HepG2 (cell line): ENCODE results near the gene BTBD6. TPM values are rescaled to one million over a fixed set of nuclear protein-coding genes. Genes with fewer than 3 reads are reported as not detected.

Experiments
- ATAC-seq: fragments of 200-7000 bp; cut with Tn5 transposase; 3 replicates; pipeline ENCODE4 v1.9.1; 2020; ENCODE audit warnings: mild to moderate bottlenecking, moderate library complexity
- BruUV-seq: library from RNA; stranded (reverse); fragments of 400-500 nt; replicated peaks from 2 replicates; lab custom pipeline; 2021; lab: Mats Ljungman, UMichigan
- CTCF ChIA-PET: fragments of 300-600 bp; formaldehyde crosslinking; extraction: SDS; loops from one replicate; lab custom pipeline; 2021; ENCODE audit warnings: low total read pairs, inconsistent platforms, low intra/inter-chr PET ratio; lab: Yijun Ruan, JAX
- POLR2A ChIA-PET: fragments of 350-600 bp; sonication (Branson Sonifier 250); formaldehyde crosslinking; loops from one replicate; lab custom pipeline; 2020; ENCODE audit warnings: antibody characterized with exemption, inconsistent platforms; lab: Yijun Ruan, JAX
- DNase-seq: peaks from one replicate; pipeline ENCODE4 v3.0.0-alpha.2; 2015; ENCODE audit warnings: low spot score
- FAIRE-seq: peaks from 3 replicates; lab custom pipeline; 2011; peaks lifted over from hg19 to GRCh38; lab: Jason Lieb, UNC
- H2AFZ ChIP-seq: one replicate; pipeline ENCODE4 v1.6.1; 2011; ENCODE audit warnings: low read length, inconsistent platforms
- H3K27ac ChIP-seq: fragments of 300-600 bp; 3 replicates; pipeline ENCODE4 v1.8.0; 2011; ENCODE audit warnings: mixed run types, mild to moderate bottlenecking, mixed read lengths, low read length, inconsistent platforms; ENCODE audit not compliant: insufficient read depth; ENCODE audit errors: extremely low read length
- H3K27me3 ChIP-seq, 2 experiments: fragments of 200-600 bp in 1 of 2; 2 replicates in 1 of 2; 3 replicates in 1 of 2; pipeline versions ENCODE4 v1.6.0 to v1.8.0; 2011; ENCODE audit warnings: low read length in 2 of 2, mild to moderate bottlenecking in 2 of 2, moderate library complexity in 2 of 2, inconsistent platforms in 1 of 2; ENCODE audit not compliant: insufficient read depth in 2 of 2, control insufficient read depth in 1 of 2
- H3K36me3 ChIP-seq, 2 experiments: fragments of 200-600 bp in 1 of 2; replicated peaks in 1 of 2; 2 replicates in 1 of 2; 3 replicates in 1 of 2; pipeline versions ENCODE4 v1.5.1 to v1.8.0; 2011; ENCODE audit warnings: low read length in 2 of 2, inconsistent platforms in 1 of 2; ENCODE audit not compliant: insufficient read depth in 2 of 2, control insufficient read depth in 1 of 2
- H3K4me1 ChIP-seq: 2 replicates; pipeline ENCODE4 v1.5.1; 2012; ENCODE audit warnings: low read length, inconsistent platforms; ENCODE audit not compliant: insufficient read depth
- H3K4me2 ChIP-seq: 2 replicates; pipeline ENCODE4 v1.6.0; 2011; ENCODE audit warnings: low read depth, low read length, inconsistent platforms
- H3K4me3 ChIP-seq, 3 experiments: fragments of 200-600 bp in 1 of 3; sonication (generic), shearing (Covaris generic) in 1 of 3; replicated peaks in 1 of 3; 2 replicates each; pipeline ENCODE4 v1.5.1; 2011 to 2016; ENCODE audit warnings: low read length in 3 of 3, inconsistent platforms in 2 of 3, low read depth in 2 of 3, mild to moderate bottlenecking in 2 of 3, control low read depth in 1 of 3, mixed read lengths in 1 of 3; ENCODE audit not compliant: insufficient read depth in 1 of 3
- H3K79me2 ChIP-seq: one replicate; pipeline ENCODE4 v1.6.1; 2011; ENCODE audit warnings: low read length, inconsistent platforms; ENCODE audit not compliant: insufficient read depth
- H3K9ac ChIP-seq: 2 replicates; pipeline ENCODE4 v1.6.0; 2011; ENCODE audit warnings: mild to moderate bottlenecking, low read depth, low read length, inconsistent platforms; ENCODE audit not compliant: insufficient read depth
- H3K9me3 ChIP-seq: 2 replicates; pipeline ENCODE4 v1.5.1; 2012; ENCODE audit warnings: mild to moderate bottlenecking, low read length
- H4K20me1 ChIP-seq: 2 replicates; pipeline ENCODE4 v1.6.0; 2011; ENCODE audit warnings: inconsistent platforms, mild to moderate bottlenecking, low read length, moderate library complexity; ENCODE audit not compliant: insufficient read depth
- FOXA1 ChIP-seq, 2 experiments: fragments of 450-650 bp in 1 of 2; sonication (generic) in 1 of 2; formaldehyde crosslinking in 1 of 2; IDR thresholded peaks; 2 replicates each; pipeline versions ENCODE4 v1.4.0 to v1.6.1; 2016 to 2020; ENCODE audit warnings: missing genetic modification reagents in 1 of 2
- HMGXB4 ChIP-seq, 2 experiments: sonication (generic) in 1 of 2; formaldehyde crosslinking in 1 of 2; IDR thresholded peaks; 2 replicates each; pipeline versions ENCODE4 v1.4.0 to v1.6.1; 2018 to 2020; ENCODE audit warnings: missing genetic modification reagents in 2 of 2, borderline replicate concordance in 1 of 2, low read depth in 1 of 2, mild to moderate bottlenecking in 1 of 2, missing biosample characterization in 1 of 2
- MEIS2 ChIP-seq: sonication (generic); formaldehyde crosslinking; IDR thresholded peaks from 2 replicates; pipeline ENCODE4 v1.9.0; 2021; ENCODE audit warnings: mild to moderate bottlenecking, missing genetic modification reagents
- PREB ChIP-seq: sonication (generic); formaldehyde crosslinking; IDR thresholded peaks from 2 replicates; pipeline ENCODE4 v1.4.0; 2020; ENCODE audit warnings: missing genetic modification reagents
- SRSF1 ChIP-seq: fragments of 200-400 bp; formaldehyde crosslinking; optimal IDR thresholded peaks from 2 replicates; pipeline ENCODE3; 2017; ENCODE audit warnings: mild to moderate bottlenecking, low read depth, low read length, moderate library complexity
- THAP7 ChIP-seq: sonication (generic); formaldehyde crosslinking; IDR thresholded peaks from 2 replicates; pipeline ENCODE4 v1.8.1; 2023; ENCODE audit warnings: mild to moderate bottlenecking, missing genetic modification reagents
- ZNF331 ChIP-seq: sonication (generic); formaldehyde crosslinking; IDR thresholded peaks from 2 replicates; pipeline ENCODE4 v1.4.0; 2020; ENCODE audit warnings: missing genetic modification reagents
- ZNF652 ChIP-seq: IDR thresholded peaks from 2 replicates; pipeline ENCODE4 v1.6.1; 2016; ENCODE audit warnings: low read depth, borderline replicate concordance
- ZNF724P ChIP-seq: sonication (generic); formaldehyde crosslinking; IDR thresholded peaks from 2 replicates; pipeline ENCODE4 v1.8.0; 2022; ENCODE audit warnings: missing genetic modification reagents, borderline replicate concordance
- WGBS: methylation state at CpG from one replicate; pipeline ENCODE4 v1.1.6; 2017; ENCODE audit warnings: low lambda C conversion rate; 5-methylcytosine and 5-hydroxymethylcytosine counted together
- in situ Hi-C: cut with HindIII; loops from 2 replicates; pipeline ENCODE4 v1.10.0; 2017; ENCODE audit warnings: low pct_unique_long_range_greater_than_20kb; ENCODE audit not compliant: extremely low pct_ligation_motif_present
- intact Hi-C: fragments of 100-400 bp; cut with micrococcal nuclease; formaldehyde crosslinking; loops from one replicate; pipeline ENCODE4 v1.10.0; 2022; ENCODE audit not compliant: unreplicated experiment
- polyA plus RNA-seq, 8 experiments: library from polyadenylated mRNA; depleted of rRNA in 3 of 8; stranded (reverse) in 7 of 8; unstranded in 1 of 8; fragments of >200 nt; fragmentation: Illumina TruSeq in 4 of 8; extraction: Trizol in 4 of 8; gene quantifications; 2 replicates each; pipeline versions ENCODE4 v1.2.1 to v1.2.3, GENCODE V29; 2011 to 2016; ENCODE audit warnings: low read depth in 4 of 8, missing spikeins in 1 of 8, mixed read lengths in 1 of 8; ENCODE audit not compliant: insufficient read depth in 1 of 8
- total RNA-seq, 5 experiments: library from RNA; depleted of rRNA; stranded (reverse); fragments of >200 nt; fragmentation: Illumina TruSeq; extraction: Trizol; gene quantifications; 2 replicates each; pipeline ENCODE4 v1.2.3, GENCODE V29; 2016; ENCODE audit warnings: low read depth in 1 of 5

Gene BTBD6
- total and polyA plus RNA-seq, 2 of the 13 experiments (the other 11 are each of a cell fraction or from before 2014, with no cell fraction given), result not detected

GRCh38 chr14:105292826-105293711, 44.7 kb downstream of the BTBD6 start:
- no TSS peak for BruUV-seq
- no peak overlapping the region for H3K4me3 ChIP-seq
- no peak overlapping the region for H3K4me2 ChIP-seq
- peaks cover 5% of the 10 kb centered on the region; the same call in 1 of the 2 replicates for H4K20me1 ChIP-seq
- H2AFZ ChIP-seq, result no peak overlapping the region
- DNase-seq, result no peak
- POLR2A ChIA-PET, result no interaction called here
- H3K79me2 ChIP-seq, result peaks cover 50% of the 10 kb centered on the region
- H3K9me3 ChIP-seq, result no peaks in the 10 kb centered on the region
- H3K4me1 ChIP-seq, result peaks cover 6% of the 10 kb centered on the region
- no peak for TF ChIP-seq MEIS2 (CRISPR knock-in tag)
- TF ChIP-seq HMGXB4 (CRISPR knock-in tag; IDR thresholded peaks at IDR 0.05; ENCODE audit: borderline replicate concordance in 1 of 2, low read depth in 1 of 2), result no peak
- no peak for TF ChIP-seq PREB
- TF ChIP-seq FOXA1 (IDR thresholded peaks at IDR 0.05), result no peak
- no peak for TF ChIP-seq FOXA1 (CRISPR knock-in tag; IDR thresholded peaks at IDR 0.05)
- TF ChIP-seq THAP7 (CRISPR knock-in tag), result no peak
- no peak for TF ChIP-seq ZNF331
- no peak for TF ChIP-seq ZNF724P (CRISPR knock-in tag)
- no peak for TF ChIP-seq ZNF652 (CRISPR knock-in tag)
- no peak for TF ChIP-seq SRSF1
- TF ChIP-seq, all 625 proteins: peak for 0
- ATAC-seq, result no peak
- Histone ChIP-seq H3K36me3 (no peaks in the 10 kb centered on the region), H3K27me3 (no peaks in the 10 kb centered on the region), H3K27ac (no peak overlapping the region), H3K9ac (no peak overlapping the region)
- in situ Hi-C loops (no loop called here), intact Hi-C loops (no loop called here)
- 95% methylated on average over 19 of the region's 26 CpGs for WGBS
- no peak for FAIRE-seq
- CTCF ChIA-PET, result no interaction called here
